Lung (tissue), 12 donors: ENCODE results near the gene RHOG. TPM values are rescaled to one million over a fixed set of nuclear protein-coding genes. Genes with fewer than 3 reads are reported as not detected.

ENCODE experiments used
- ATAC-seq: fragments of 200-7000 bp; cut with Tn5 transposase; one replicate; pipeline ENCODE4 v1.9.1; 2020; ENCODE audit warnings: moderate number of reproducible peaks; ENCODE audit not compliant: insufficient read depth, low FRiP score
- DNase-seq, 3 donors: peaks; one replicate each; pipeline ENCODE4 v3.0.0-alpha.2; 2013 to 2017
- H3K27ac ChIP-seq, 2 donors: one replicate each; pipeline ENCODE4 v1.5.1; 2013; ENCODE audit warnings: mild to moderate bottlenecking in 2 of 2, moderate library complexity in 2 of 2, control low read depth in 1 of 2, inconsistent platforms in 1 of 2, low read depth in 1 of 2, low read length in 1 of 2
- H3K27me3 ChIP-seq, 3 donors: one replicate each; pipeline ENCODE4 v1.5.1; 2013; ENCODE audit warnings: low read length in 2 of 3; ENCODE audit not compliant: control insufficient read depth in 3 of 3, insufficient read depth in 3 of 3
- H3K36me3 ChIP-seq, 4 donors: one replicate each; pipeline ENCODE4 v1.5.1; 2013; ENCODE audit warnings: low read length in 4 of 4, mild to moderate bottlenecking in 1 of 4, moderate library complexity in 1 of 4; ENCODE audit not compliant: control insufficient read depth in 4 of 4, insufficient read depth in 4 of 4
- H3K4me1 ChIP-seq, 5 donors: one replicate each; pipeline ENCODE4 v1.5.1; 2013; ENCODE audit warnings: low read length in 5 of 5, mild to moderate bottlenecking in 2 of 5, moderate library complexity in 1 of 5; ENCODE audit not compliant: control insufficient read depth in 5 of 5, insufficient read depth in 5 of 5
- H3K4me3 ChIP-seq: one replicate; pipeline ENCODE4 v1.5.1; 2013; ENCODE audit warnings: mild to moderate bottlenecking, control low read depth, moderate library complexity
- H3K9ac ChIP-seq, 2 donors: one replicate each; pipeline ENCODE4 v1.5.1; 2013; ENCODE audit warnings: low read length in 2 of 2, control low read depth in 1 of 2; ENCODE audit not compliant: insufficient read depth in 1 of 2
- H3K9me3 ChIP-seq, 4 donors: one replicate each; pipeline ENCODE4 v1.5.1; 2013; ENCODE audit warnings: low read length in 3 of 4, mild to moderate bottlenecking in 1 of 4, moderate library complexity in 1 of 4; ENCODE audit not compliant: control insufficient read depth in 4 of 4, insufficient read depth in 3 of 4
- CTCF ChIP-seq: IDR thresholded peaks from 2 replicates; pipeline ENCODE4 v1.5.1; 2012; ENCODE audit warnings: mild to moderate bottlenecking; ENCODE audit errors: control extremely low read depth, extremely low read depth
- WGBS, 2 donors: extraction: QIAGEN DNeasy Blood & Tissue Kit; methylation state at CpG; one replicate each; pipeline ENCODE4 v1.1.7; 2013; 5-methylcytosine and 5-hydroxymethylcytosine counted together
- polyA plus RNA-seq, 2 donors: library from polyadenylated mRNA; stranded (reverse); fragments of 200-250 nt; gene quantifications; one replicate each; pipeline ENCODE4 v1.2.1, GENCODE V29; 2013
- total RNA-seq, 2 donors: library from RNA; depleted of rRNA in 1 of 2; stranded (reverse); fragments of >200 nt in 1 of 2; gene quantifications; one replicate each; pipeline ENCODE4 v1.2.1, GENCODE V29; 2014 to 2021
- donor health status: control.
- donor health status: control.
- donor health status: Bipolar disorder and iron deficiency.
- donor health status: healthy.
- donor health status: DM: yes; HTN: yes; CAD: no.

The RHOG gene
- total and polyA plus RNA-seq, 4 donors = 15.4 to 287 (median 82.6) TPM

- DNase-seq (no peak), ATAC-seq (no peak)
- Histone ChIP-seq H3K9ac (no peak overlapping the region), H3K4me1 (peaks cover 0 to 25% (median 4%) of the 10 kb centered on the region in 5 donors), H3K36me3 (peaks cover 1 to 34% (median 4%) of the 10 kb centered on the region in 4 donors), H3K27me3 (no peaks in the 10 kb centered on the region), H3K27ac (no peak overlapping the region), H3K4me3 (no peak overlapping the region), H3K9me3 (no peaks in the 10 kb centered on the region)
- WGBS, 2 donors = 96 to 97% methylated on average over 3 of the region's 3 CpGs
- no peak for TF ChIP-seq CTCF
Measured at GRCh38 chr11:3830088-3830487, 10.7 kb downstream of the RHOG start.

DNA sequence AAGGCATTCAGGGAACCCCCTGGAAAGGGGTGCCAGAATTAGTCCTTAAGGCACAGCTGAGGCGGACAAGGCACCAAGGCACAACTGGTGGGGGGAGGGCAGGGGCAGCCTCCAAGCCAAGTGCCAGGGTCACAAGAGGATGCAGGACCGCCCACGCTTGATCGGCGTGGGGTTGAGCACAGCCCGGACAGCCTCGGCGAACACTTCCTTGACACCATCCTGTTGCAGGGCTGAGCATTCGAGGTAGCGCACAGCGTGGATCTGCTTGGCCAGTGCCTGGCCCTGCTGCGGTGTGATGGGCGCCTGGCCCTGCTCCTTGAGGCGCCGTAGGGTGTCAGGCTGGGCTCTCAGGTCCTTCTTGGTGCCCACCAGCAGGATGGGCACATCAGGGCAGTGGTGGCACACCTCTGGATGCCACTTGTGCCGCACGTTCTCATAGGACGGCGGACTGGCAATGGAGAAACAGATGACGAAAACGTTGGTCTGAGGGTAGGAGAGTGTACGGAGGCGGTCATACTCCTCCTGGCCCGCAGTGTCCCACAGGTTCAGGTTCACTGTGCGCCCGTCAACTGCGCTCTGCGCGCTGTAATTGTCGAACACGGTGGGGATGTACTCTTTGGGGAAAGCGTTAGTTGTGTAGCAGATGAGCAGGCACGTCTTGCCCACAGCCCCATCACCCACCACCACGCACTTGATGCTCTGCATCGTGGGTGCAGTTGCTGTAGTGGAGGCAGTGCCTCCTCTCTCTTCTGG lies 13.1 kb downstream of the RHOG start:
- Histone ChIP-seq H3K4me3 (no peak overlapping the region), H3K27me3 (no peaks in the 10 kb centered on the region), H3K4me1 (peaks cover 0 to 15% (median 0%) of the 10 kb centered on the region in 5 donors), H3K27ac (no peak overlapping the region), H3K36me3 (peaks cover 4 to 34% (median 7%) of the 10 kb centered on the region in 4 donors), H3K9me3 (no peaks in the 10 kb centered on the region), H3K9ac (no peak overlapping the region)
- ATAC-seq (no peak), DNase-seq (no peak)
- 90 to 91% methylated on average over 35 of the region's 35 CpGs for WGBS, 2 donors
- no peak for TF ChIP-seq CTCF

DNA sequence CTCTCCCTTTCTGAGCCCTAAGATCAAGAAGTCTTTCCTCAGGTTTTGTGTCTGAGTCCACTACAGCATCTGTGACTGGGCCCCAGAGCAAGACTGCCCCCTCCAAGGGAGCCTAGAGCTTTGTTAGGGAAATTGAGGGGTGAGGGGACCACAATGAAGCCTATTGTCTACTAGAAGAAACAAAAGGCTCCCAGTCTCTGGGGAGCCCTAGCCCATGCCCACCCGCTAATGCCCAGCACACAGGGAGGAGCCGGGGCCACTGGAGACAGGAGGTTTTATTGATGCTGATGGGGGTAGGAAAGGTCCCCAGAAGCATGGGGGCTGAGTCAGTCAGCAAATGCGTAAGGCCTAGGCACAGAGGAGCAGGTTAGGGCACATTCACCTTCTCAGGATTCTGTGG lies 14.0 kb downstream of the RHOG start:
- Histone ChIP-seq H3K36me3 (peaks cover 4 to 33% (median 7%) of the 10 kb centered on the region in 4 donors), H3K4me3 (no peak overlapping the region), H3K4me1 (peaks cover 0 to 12% (median 0%) of the 10 kb centered on the region in 5 donors)

More for the DNA sequence above, 14.0 kb downstream of the RHOG start:
- ATAC-seq = no peak
- H3K27me3 ChIP-seq = no peaks in the 10 kb centered on the region
- no peak for DNase-seq
- TF ChIP-seq CTCF = no peak
- no peak overlapping the region for H3K9ac ChIP-seq
- 98 to 99% methylated on average over 3 of the region's 3 CpGs for WGBS, 2 donors
- no peaks in the 10 kb centered on the region for H3K9me3 ChIP-seq
- H3K27ac ChIP-seq = no peak overlapping the region
